K562 (cell line): ENCODE results near the gene ARMC8. TPM values are rescaled to one million over a fixed set of nuclear protein-coding genes. Genes with fewer than 3 reads are reported as not detected.

Source experiments
- ATF7 ChIP-seq: fragments of 450-650 bp; IDR thresholded peaks from 2 replicates; pipeline ENCODE4 v1.7.1; 2014; ENCODE audit warnings: mild to moderate bottlenecking, moderate library complexity
- BMI1 ChIP-seq: fragments of 150-350 bp; IDR thresholded peaks from 2 replicates; pipeline ENCODE4 v1.6.1; 2014; ENCODE audit warnings: low read length
- CREM ChIP-seq: IDR thresholded peaks from 2 replicates; pipeline ENCODE4 v1.6.1; 2014; ENCODE audit warnings: antibody characterized with exemption, low read depth
- CTBP1 ChIP-seq: fragments of 450-650 bp; IDR thresholded peaks from 2 replicates; pipeline ENCODE4 v1.6.1; 2016; ENCODE audit warnings: borderline replicate concordance
- ELF1 ChIP-seq: fragments of 200-800 bp; sonication (Bioruptor generic); IDR thresholded peaks from 2 replicates; pipeline ENCODE4 v1.6.1; 2016; ENCODE audit warnings: missing genetic modification characterization, missing compliant biosample characterization
- GABPB1 ChIP-seq: sonication (generic); formaldehyde crosslinking; IDR thresholded peaks from 2 replicates; pipeline ENCODE4 v1.8.0; 2022; ENCODE audit warnings: mild to moderate bottlenecking, missing genetic modification reagents
- KLF13 ChIP-seq: fragments of 450-650 bp; IDR thresholded peaks from 2 replicates; pipeline ENCODE4 v1.6.1; 2016; ENCODE audit warnings: missing genetic modification characterization, low read depth, mild to moderate bottlenecking, missing compliant biosample characterization, moderate library complexity, borderline replicate concordance
- RAD21 ChIP-seq, 2 experiments: fragments of 250-450 bp in 1 of 2; fragments of 450-650 bp in 1 of 2; sonication (Bioruptor Pico) in 1 of 2; formaldehyde crosslinking in 1 of 2; IDR thresholded peaks in 1 of 2; conservative IDR thresholded peaks in 1 of 2; 2 replicates each; pipeline versions ENCODE4 v1.4.0 to v1.8.0; 2020 to 2022; ENCODE audit warnings: mild to moderate bottlenecking in 2 of 2, moderate library complexity in 1 of 2
- RFX1 ChIP-seq: fragments of 450-650 bp; IDR thresholded peaks from 2 replicates; pipeline ENCODE4 v1.6.1; 2016; ENCODE audit warnings: mild to moderate bottlenecking, moderate library complexity
- SP1 ChIP-seq: sonication (generic); formaldehyde crosslinking; IDR thresholded peaks from 2 replicates; pipeline ENCODE4 v1.8.1; 2022; ENCODE audit warnings: mild to moderate bottlenecking, missing genetic modification reagents
- STAG1 ChIP-seq: sonication (generic); formaldehyde crosslinking; IDR thresholded peaks from 2 replicates; pipeline ENCODE4 v1.5.0; 2020; ENCODE audit warnings: missing genetic modification reagents, borderline replicate concordance
- TAL1 ChIP-seq: fragments of 450-650 bp; IDR thresholded peaks from 2 replicates; pipeline ENCODE4 v1.6.1; 2016; ENCODE audit warnings: mild to moderate bottlenecking
- TARDBP ChIP-seq: fragments of 450-650 bp; IDR thresholded peaks from 2 replicates; pipeline ENCODE4 v1.6.1; 2016
- polyA plus RNA-seq, 8 experiments: library from polyadenylated mRNA; depleted of rRNA in 4 of 8; stranded (reverse) in 5 of 8; unstranded in 3 of 8; fragments of >200 nt; fragmentation: Nextera tagmentation in 2 of 8; fragmentation: Illumina TruSeq in 1 of 8; extraction: Ambion mirVana in 2 of 8; extraction: Trizol in 1 of 8; gene quantifications; 2 replicates each; pipeline versions ENCODE4 v1.2.1 to v1.2.3, GENCODE V29; 2011 to 2014; ENCODE audit warnings: inconsistent platforms in 1 of 8, missing spikeins in 1 of 8
- total RNA-seq, 7 experiments: library from RNA; depleted of rRNA in 6 of 7; stranded (reverse); fragments of >200 nt in 6 of 7; fragmentation: Illumina TruSeq in 2 of 7; extraction: Trizol in 2 of 7; gene quantifications; 2 replicates each; pipeline versions ENCODE4 v1.2.1 to v1.2.3, GENCODE V29; 2011 to 2021; ENCODE audit warnings: low replicate concordance in 1 of 7
- TF ChIP-seq, protein P1 (sequence below), 2 experiments: fragments of 450-650 bp in 1 of 2; sonication (generic) in 1 of 2; formaldehyde crosslinking in 1 of 2; IDR thresholded peaks; 2 replicates each; pipeline versions ENCODE4 v1.7.1 to v1.9.0; 2016 to 2022; ENCODE audit warnings: inconsistent platforms in 1 of 2, mild to moderate bottlenecking in 1 of 2, missing genetic modification reagents in 1 of 2
- TF ChIP-seq, protein P2 (sequence below), 3 experiments: IDR thresholded peaks in 2 of 3; conservative IDR thresholded peaks in 1 of 3; 2 replicates each; pipeline ENCODE4 v1.5.1; 2011 to 2012; ENCODE audit warnings: low read length in 3 of 3, mild to moderate bottlenecking in 3 of 3, control low read depth in 2 of 3, improper control_type of control experiment in 1 of 3, inconsistent platforms in 1 of 3, low read depth in 1 of 3, mixed read lengths in 1 of 3, moderate library complexity in 1 of 3; ENCODE audit not compliant: insufficient read depth in 2 of 3

ARMC8 gene
- total and polyA plus RNA-seq, 9 of the 15 experiments (the other 6 are each of a cell fraction or from before 2014, with no cell fraction given), result 22.4 to 76.1 (median 37.3) TPM

DNA sequence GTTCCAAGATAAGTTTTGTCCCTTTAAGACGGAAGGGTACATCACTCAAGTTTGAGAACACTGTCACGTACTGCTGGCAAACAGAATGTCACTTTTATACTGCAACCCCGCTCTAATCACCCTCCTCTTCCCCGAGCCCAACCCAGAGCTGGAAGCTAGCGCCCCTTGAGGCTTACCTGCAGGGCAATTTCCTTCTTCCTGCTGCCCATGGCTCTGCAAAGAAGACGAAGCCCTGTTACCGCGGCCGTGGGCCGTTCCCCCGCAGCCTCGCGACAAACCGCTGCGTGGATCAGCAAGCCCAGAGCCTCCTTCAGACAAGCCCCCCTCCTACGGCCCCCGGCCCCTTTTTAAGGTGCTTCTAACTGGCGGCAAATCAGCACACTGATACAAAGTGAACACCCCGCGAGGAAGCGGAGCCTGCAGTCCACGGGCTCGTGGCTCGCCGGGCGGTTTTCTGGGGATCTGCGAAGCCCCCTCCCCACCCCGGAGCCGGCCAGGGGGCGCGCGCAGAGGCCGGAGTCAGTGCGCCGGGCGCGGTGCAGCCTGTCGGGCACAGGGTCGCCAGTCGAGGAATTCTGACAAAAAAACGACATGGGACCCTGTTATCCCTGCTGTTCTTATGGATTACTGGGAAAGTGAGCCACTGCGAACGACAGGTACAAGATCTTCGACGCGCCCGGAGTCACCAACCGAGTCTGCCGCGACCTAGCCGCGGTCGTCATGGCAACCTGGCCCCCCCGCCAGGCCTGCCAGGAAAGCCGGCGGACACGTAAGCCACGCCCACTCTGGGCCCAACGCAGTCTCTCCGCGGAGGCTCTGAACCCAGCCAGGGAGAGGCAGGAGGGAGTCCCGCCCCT is 142.3 kb downstream of the ARMC8 start, which contains the start of gene NME9 (continued):
- TF ChIP-seq, protein P1, sequence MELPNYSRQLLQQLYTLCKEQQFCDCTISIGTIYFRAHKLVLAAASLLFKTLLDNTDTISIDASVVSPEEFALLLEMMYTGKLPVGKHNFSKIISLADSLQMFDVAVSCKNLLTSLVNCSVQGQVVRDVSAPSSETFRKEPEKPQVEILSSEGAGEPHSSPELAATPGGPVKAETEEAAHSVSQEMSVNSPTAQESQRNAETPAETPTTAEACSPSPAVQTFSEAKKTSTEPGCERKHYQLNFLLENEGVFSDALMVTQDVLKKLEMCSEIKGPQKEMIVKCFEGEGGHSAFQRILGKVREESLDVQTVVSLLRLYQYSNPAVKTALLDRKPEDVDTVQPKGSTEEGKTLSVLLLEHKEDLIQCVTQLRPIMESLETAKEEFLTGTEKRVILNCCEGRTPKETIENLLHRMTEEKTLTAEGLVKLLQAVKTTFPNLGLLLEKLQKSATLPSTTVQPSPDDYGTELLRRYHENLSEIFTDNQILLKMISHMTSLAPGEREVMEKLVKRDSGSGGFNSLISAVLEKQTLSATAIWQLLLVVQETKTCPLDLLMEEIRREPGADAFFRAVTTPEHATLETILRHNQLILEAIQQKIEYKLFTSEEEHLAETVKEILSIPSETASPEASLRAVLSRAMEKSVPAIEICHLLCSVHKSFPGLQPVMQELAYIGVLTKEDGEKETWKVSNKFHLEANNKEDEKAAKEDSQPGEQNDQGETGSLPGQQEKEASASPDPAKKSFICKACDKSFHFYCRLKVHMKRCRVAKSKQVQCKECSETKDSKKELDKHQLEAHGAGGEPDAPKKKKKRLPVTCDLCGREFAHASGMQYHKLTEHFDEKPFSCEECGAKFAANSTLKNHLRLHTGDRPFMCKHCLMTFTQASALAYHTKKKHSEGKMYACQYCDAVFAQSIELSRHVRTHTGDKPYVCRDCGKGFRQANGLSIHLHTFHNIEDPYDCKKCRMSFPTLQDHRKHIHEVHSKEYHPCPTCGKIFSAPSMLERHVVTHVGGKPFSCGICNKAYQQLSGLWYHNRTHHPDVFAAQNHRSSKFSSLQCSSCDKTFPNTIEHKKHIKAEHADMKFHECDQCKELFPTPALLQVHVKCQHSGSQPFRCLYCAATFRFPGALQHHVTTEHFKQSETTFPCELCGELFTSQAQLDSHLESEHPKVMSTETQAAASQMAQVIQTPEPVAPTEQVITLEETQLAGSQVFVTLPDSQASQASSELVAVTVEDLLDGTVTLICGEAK (IDR thresholded peaks at IDR 0.05), result peak; percentile 41; the same call in 1 of the 2 replicates
- TF ChIP-seq, protein P1 (CRISPR knock-in tag; IDR thresholded peaks at IDR 0.05), result no peak
- TF ChIP-seq SP1 (peak; percentile 61; the same call in 1 of the 2 replicates), CREM (peak; percentile 36), TARDBP (no peak), RFX1 (peak; percentile 98), KLF13 (tag) (0 out of 2 replicates have a peak, but pooled peaks have one; percentile 13), STAG1 (no peak), ATF7 (no peak), BMI1 (peak; percentile 77), ELF1 (tag) (0 out of 2 replicates have a peak, but pooled peaks have one; percentile 27), GABPB1 (CRISPR knock-in tag) (peak; percentile 35; the same call in 1 of the 2 replicates), CTBP1 (0 out of 2 replicates have a peak, but pooled peaks have one; percentile 7), TAL1 (no peak), RAD21 (CRISPR knock-in tag; conservative IDR thresholded peaks at IDR 0.05 in 1 of 2, IDR thresholded peaks at IDR 0.05 in 1 of 2) (peak in 1 of 2 experiments; percentile 47; a peak in 2 of 4 replicates)
- TF ChIP-seq, protein P2, sequence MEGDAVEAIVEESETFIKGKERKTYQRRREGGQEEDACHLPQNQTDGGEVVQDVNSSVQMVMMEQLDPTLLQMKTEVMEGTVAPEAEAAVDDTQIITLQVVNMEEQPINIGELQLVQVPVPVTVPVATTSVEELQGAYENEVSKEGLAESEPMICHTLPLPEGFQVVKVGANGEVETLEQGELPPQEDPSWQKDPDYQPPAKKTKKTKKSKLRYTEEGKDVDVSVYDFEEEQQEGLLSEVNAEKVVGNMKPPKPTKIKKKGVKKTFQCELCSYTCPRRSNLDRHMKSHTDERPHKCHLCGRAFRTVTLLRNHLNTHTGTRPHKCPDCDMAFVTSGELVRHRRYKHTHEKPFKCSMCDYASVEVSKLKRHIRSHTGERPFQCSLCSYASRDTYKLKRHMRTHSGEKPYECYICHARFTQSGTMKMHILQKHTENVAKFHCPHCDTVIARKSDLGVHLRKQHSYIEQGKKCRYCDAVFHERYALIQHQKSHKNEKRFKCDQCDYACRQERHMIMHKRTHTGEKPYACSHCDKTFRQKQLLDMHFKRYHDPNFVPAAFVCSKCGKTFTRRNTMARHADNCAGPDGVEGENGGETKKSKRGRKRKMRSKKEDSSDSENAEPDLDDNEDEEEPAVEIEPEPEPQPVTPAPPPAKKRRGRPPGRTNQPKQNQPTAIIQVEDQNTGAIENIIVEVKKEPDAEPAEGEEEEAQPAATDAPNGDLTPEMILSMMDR (IDR thresholded peaks at IDR 0.05 in 2 of 3, conservative IDR thresholded peaks at IDR 0.05 in 1 of 3; ENCODE audit: insufficient read depth in 2 of 3, low read depth in 1 of 3, low read length in 3 of 3), result peak; percentile 59 to 72 (median 69)
